HG03565 (cell line): Measurements from ENCODE around the gene ELOF1.
"Not testable (repeated sequence)": the region's sequence is repeated elsewhere in the genome, so short reads cannot be mapped to it uniquely, and the experiment has no call there.

Experiments
- ATAC-seq: cut with Tn5 transposase; IDR thresholded peaks from one replicate; pipeline ENCODE4 v1.9.1; 2021; ENCODE audit warnings: mild to moderate bottlenecking, moderate library complexity; ENCODE audit not compliant: unreplicated experiment

ELOF1 gene

GRCh38 chr19:11558881-11559828, at the start of gene ELOF1:
TSS of gene ELOF1 (minus strand) at chr19:11559230. CDS start at chr19:11554347, 4,883 bp downstream.
- peak; percentile 75 for ATAC-seq

GRCh38 chr19:11606484-11606883, 47.5 kb upstream of the ELOF1 start:
- no peak for ATAC-seq

- not testable (repeated sequence) for ATAC-seq
Observed at GRCh38 chr19:11599704-11600103, 40.7 kb upstream of the ELOF1 start.

DNA sequence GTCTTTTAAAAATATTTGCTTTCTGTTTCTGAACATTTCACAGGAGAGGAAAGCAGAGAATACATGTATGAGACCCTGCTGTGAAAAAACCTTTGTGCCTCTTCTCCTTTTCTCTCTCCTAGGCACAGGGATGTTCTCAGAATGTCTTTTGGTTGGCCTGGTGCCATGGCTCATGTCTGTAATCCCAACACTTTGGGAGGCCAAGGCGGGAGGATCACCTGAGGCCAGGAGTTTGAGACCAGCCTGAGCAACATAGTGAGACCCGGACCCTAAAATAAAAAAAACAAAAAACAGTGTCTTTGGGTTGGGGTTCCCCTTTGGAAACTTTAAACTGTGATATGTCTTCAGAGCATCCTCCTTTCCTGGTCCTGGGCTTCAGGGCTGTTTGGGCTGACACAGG, 39.7 kb upstream of the ELOF1 start:
- ATAC-seq, result no peak

GRCh38 chr19:11598103-11598483, 39.1 kb upstream of the ELOF1 start:
- no peak for ATAC-seq

GRCh38 chr19:11597202-11598102, 38.4 kb upstream of the ELOF1 start, which contains the start of gene ZNF627:
TSS of gene ZNF627 (plus strand) at chr19:11597483. CDS start at chr19:11597628, 145 bp downstream.
- peak; percentile 94 for ATAC-seq

DNA sequence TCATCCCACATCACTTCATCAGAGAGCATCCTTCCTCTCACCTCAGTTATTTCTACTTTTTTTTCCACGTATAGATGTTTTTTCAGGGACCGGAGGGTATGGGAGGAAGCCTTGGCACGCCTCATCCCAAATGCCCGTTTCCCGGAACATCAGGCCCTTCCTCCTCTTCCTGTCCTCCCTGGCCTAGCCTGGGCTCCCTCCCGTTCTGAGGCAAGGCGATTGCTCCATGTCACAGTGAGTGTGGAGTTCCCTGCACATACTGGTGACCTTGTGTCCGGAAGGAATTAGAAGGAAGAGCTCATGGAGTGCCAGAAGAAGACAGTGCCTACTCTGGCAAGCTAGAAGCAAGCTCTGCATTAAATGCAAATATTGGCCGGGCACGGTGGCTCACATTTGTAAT, 37.1 kb upstream of the ELOF1 start:
- no peak for ATAC-seq

DNA sequence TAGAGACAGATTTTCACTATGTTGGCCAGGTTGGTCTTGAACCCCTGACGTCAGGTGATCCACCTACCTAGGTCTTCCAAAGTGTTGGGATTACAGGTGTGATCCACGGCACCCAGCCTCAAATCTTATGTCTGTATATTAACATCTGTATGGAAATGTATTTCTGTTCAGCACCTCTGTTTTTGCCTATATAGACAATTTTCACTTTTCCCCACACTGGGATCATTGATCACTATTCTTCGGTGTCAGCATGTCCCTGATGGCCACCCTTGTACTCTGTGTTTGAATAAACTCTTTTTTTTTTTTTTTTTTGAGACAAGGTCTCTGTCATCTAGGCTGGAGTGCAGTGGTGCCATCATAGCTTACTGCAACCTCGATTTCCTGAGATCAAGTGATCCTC, 35.1 kb upstream of the ELOF1 start:
- no peak for ATAC-seq

GRCh38 chr19:11587975-11588631, 29.1 kb upstream of the ELOF1 start:
- ATAC-seq, result no peak

- ATAC-seq, result peak; percentile 45
Observed at GRCh38 chr19:11587302-11587974, 28.4 kb upstream of the ELOF1 start.

GRCh38 chr19:11586331-11586730, 27.3 kb upstream of the ELOF1 start:
- no peak for ATAC-seq

- ATAC-seq, result peak; percentile 79
Observed at GRCh38 chr19:11581740-11582139, 22.7 kb upstream of the ELOF1 start.

DNA sequence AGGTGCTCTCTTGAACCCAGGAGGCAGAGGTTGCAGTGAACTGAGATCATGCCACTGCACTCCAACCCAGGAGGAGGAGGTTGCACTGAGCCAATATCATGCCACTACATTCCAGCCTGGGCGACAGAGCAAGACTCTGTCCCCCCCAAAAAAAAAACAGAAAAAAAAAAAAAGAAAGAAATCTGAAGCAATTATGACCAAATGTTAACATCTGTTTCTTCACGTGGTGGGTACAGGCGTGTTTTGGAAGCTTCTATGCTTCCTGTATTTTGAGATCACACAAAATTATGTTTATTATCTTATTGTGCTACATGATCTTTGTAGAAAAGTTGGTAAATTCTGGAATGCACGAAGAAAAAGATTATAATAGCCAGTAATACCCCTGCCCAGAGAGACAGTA, 21.1 kb upstream of the ELOF1 start:
- no peak for ATAC-seq

GRCh38 chr19:11578258-11579142, 19.5 kb upstream of the ELOF1 start:
- no peak for ATAC-seq

DNA sequence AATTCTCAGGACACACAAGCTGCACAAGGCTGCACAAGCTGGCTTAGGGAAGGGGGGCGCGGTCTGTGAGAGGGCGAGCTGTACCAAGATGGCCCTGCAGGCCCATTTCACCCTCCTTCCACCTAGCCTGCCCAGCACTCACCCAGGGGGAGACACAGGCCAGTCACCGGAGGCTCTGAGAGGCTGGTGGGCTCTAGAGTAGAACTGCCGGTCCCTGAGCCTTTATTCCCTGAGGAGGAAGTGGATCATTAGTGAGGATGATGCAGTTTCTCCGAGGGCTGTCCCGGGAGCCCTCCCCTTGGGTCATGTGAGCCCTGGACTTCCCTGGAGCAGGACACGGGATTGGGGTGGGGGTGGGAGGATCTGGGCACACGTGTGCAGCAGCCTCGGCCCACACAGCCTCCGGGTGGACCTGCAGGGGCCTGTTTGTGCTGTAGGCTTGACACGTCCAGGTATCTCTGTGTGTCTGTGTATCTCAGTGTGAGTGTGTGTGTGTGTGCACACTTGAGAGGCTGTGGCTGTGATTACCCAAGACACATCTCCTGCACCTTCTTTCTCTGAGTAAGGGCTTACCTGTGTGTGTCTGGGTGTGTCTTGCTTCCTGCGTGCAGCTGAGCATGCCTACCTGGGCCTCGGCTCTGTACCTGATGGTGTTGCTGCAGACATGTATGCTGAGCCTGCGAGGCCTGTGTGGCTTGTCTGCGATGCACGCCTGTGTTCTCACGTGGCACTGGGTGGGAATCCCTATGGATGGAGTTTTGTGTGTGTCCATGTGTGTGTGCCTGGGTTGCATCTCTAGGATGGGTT, 18.6 kb upstream of the ELOF1 start, which contains the start of gene ACP5:
Gene ACP5 (minus strand): TSS at position 195 of the 807 bp plus-strand sequence. CDS start 328 bp downstream, outside the sequence.
- no peak for ATAC-seq

- ATAC-seq, result no peak
Observed at GRCh38 chr19:11576227-11576626, 17.2 kb upstream of the ELOF1 start.

GRCh38 chr19:11574689-11575088, 15.7 kb upstream of the ELOF1 start:
- ATAC-seq, result no peak

GRCh38 chr19:11573763-11574162, 14.7 kb upstream of the ELOF1 start:
- ATAC-seq, result not testable (repeated sequence)
